GM12892 (cell line): ENCODE data around the gene SERGEF.

Source experiments
- DNase-seq: peaks from one replicate; pipeline ENCODE4 v3.0.0; 2011; ENCODE audit not compliant: insufficient read length
- FAIRE-seq: peaks from 2 replicates; lab custom pipeline; 2011; peaks lifted over from hg19 to GRCh38; lab: Jason Lieb, UNC
- POLR2A ChIP-seq: IDR thresholded peaks from 2 replicates; pipeline ENCODE4 v1.6.1; 2011; ENCODE audit warnings: low read depth, low read length, control low read depth
- POLR2AphosphoS5 ChIP-seq: IDR thresholded peaks from 2 replicates; pipeline ENCODE4 v1.6.1; 2011; ENCODE audit warnings: low read depth, low read length, control low read depth
- TAF1 ChIP-seq: IDR thresholded peaks from 2 replicates; pipeline ENCODE4 v1.6.1; 2011; ENCODE audit warnings: low read depth, mild to moderate bottlenecking, control low read depth, low read length, borderline replicate concordance

SERGEF gene

DNA sequence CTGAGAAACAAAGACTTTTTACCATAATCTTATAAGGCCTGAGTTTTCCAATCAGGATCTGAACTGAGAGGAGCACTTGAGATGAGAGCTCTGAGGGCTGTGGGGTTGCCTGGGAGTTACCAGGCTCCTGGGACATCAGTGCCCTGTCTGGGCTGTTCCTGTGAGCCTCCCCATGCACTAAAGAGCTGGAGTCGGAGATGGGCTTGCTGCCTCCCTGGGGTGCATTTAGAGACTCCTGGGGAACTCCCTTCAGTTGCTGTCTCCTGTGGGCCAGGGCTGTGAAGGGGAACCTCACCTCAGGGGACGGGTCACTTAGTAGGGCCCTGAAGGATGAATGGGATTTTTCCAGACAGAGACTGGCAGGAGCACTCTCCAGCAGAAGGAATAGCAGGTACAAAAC lies 244.9 kb downstream of the SERGEF start:
- TF ChIP-seq TAF1 (no peak), POLR2AphosphoS5 (no peak), POLR2A (no peak)
- DNase-seq (no peak), FAIRE-seq (no peak)

DNA sequence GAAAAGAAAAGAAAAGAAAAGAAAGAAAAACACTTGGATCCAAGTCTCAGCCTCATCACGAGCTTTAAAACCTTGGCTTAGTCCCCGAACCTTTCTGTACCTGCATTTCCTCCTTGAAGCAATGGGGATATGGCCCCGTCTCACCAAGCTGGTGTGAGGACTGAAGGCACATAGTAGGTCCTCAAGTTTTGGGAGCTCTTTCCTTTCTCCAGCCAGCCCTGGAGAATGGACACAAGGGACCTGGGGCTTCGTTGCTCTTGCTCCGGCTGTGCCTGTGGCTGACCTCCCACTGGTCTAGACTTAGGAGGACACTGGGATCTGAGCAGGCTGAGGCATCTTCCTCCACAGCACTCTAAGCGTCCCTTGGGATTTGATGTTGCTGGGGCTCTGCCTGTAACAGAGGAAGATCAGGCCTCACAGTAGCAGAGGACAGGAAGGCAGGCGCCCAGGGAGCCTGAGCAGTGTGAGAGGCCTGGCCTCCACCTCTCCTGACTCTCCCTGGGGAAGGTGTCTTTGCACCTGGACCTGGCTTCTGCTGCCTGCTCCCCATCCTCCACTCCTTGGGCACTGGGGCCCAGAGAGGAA lies 245.5 kb downstream of the SERGEF start:
- FAIRE-seq (no peak), DNase-seq (no peak)
- TF ChIP-seq TAF1 = no peak
- TF ChIP-seq POLR2A = no peak
- no peak for TF ChIP-seq POLR2AphosphoS5

DNA sequence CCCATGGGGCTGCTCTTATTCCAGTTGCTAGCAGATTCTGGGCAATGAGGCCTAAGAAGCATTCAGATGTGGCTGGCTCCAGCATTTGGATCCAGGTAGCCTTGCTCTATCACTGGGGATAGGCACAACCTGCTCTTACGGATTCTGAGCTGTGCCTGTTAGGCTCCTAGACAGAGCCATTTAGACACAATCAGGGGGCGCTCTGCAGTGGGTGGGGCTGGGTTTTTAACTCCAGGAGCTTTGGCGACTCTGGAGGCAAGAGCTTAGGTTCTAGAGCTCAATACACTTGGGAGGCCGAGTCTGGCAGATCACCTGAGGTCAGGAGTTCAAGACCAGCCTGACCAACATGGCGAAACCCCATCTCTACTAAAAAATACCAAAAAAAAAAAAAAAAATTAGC lies 246.3 kb downstream of the SERGEF start:
- FAIRE-seq = no peak
- TF ChIP-seq POLR2A (no peak), POLR2AphosphoS5 (no peak), TAF1 (no peak)
- DNase-seq = no peak

DNA sequence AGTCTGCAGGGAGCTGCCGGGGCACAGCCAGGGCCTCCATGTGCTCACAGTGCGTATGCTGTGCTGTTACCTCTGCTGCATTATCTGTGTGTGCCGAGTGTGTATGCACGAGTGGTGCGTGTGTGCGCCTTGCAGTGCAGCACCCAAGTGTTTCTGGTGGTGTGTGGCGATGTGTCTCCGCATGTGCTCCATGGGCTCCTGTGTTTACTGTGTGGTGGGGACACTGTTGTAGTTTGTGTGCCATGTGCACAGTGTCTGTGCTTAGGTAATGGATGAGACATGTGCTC lies 246.8 kb downstream of the SERGEF start:
- TF ChIP-seq TAF1 (no peak), POLR2A (no peak), POLR2AphosphoS5 (no peak)
- DNase-seq (no peak), FAIRE-seq (no peak)

DNA sequence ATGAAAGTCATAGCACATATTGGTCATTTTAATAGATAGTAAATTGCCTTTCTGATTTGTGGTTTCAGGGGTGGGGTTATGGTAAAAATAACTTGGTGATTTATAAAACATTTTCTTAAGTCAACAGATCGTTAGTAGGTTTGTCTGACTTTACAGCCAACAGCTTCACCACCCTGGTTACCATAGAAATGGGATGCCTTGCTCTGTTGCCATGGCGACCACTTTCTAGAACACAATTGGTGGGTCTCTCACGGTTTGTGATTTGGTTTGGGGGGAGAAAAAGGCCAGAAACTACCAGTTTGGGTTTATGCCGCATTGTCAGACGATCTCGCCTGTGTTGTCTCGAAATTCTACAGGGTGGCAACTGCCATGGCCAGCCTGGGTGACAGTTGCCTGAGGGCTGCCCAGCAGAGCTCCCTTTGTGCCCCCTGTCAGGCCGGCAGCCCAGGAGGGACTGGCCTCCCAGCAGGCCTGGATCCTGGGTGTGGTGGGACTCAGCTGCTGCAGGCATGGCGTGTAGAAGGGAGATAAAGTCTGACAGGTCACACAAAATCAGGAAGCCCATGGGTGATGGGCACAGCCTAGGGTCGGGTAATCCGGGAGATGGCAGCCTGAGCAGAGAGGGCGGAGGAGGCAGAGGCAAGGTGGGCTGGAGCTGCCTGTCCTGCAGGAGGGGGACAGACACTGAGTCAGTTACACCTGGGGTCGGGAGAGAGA lies 247.3 kb downstream of the SERGEF start:
- no peak for TF ChIP-seq TAF1
- FAIRE-seq (no peak), DNase-seq (no peak)

DNA sequence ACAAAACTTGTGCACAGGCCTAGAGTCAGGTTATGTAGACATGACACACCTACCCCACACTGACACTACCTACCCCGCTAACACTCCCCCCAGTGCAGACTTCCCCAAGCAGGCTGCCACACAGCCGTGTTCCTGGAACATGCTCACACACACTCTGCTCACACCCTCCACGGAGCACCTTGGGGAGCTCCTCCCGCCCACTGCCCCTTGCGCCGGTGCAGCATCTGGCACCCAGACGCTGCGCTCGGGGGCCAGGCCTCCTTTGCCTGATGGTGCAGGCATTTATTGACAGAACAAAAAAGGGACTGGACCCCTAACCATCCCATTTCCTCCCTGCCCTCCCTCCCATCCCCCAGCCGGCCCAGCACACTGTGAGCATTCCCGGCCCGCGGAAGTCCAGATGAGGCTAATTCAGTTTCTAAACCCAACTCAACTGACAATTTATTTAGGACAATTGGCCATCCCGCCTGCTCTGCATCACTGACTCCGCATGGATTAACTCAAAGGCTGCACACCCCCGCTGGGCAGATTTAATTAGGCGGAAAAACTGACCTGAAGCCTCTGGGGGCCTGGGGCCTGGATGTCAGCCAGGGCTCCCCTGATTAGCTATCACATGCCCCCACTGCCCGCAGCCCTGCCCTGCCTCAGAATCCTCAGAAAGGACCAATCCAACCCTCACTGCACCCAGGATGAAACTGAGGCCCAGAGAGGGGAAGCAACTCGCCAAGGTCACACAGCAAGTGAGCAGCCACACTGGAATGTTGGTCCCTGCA lies 248.2 kb downstream of the SERGEF start:
- TF ChIP-seq POLR2A = no peak
- no peak for FAIRE-seq

DNA sequence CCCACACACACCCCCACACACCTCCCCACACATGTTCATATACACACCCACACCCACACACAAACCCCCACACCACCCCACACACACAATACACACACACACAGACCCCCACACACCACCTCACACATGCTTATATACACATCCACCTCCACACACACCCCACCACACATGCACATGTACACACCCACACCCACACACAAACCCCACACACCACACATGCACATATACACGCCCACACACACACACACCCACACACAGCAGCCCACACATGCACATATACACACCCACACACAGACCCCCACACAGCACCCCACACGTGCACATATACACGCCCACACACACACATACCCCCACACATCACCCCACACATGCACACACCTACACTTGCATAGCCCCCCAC lies 249.1 kb downstream of the SERGEF start:
- TF ChIP-seq TAF1 (no peak), POLR2AphosphoS5 (no peak), POLR2A (no peak)
- FAIRE-seq = no peak

More for the DNA sequence above, 248.2 kb downstream of the SERGEF start:
- DNase-seq = no peak

DNA sequence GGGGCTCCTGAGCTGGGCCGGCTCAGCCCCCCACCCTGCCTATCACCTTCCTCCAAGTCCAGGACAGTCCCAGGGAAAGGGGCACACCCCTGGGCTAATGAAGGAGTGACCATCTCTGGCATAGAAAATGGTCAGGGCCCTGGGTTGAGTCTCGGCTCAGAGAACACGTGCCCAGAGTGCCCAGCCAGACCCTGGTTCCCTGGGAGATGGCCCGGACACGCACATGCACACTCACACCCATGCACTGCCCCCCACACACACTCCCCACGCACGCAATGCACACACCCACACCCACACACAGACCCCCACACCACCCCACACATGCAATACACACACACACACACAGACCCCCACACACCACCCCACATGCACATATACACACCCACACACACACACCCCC lies 249.6 kb downstream of the SERGEF start:
- FAIRE-seq (no peak), DNase-seq (no peak)
- TF ChIP-seq POLR2A (no peak), POLR2AphosphoS5 (no peak), TAF1 (no peak)

More for the DNA sequence above, 249.1 kb downstream of the SERGEF start:
- no peak for DNase-seq

DNA sequence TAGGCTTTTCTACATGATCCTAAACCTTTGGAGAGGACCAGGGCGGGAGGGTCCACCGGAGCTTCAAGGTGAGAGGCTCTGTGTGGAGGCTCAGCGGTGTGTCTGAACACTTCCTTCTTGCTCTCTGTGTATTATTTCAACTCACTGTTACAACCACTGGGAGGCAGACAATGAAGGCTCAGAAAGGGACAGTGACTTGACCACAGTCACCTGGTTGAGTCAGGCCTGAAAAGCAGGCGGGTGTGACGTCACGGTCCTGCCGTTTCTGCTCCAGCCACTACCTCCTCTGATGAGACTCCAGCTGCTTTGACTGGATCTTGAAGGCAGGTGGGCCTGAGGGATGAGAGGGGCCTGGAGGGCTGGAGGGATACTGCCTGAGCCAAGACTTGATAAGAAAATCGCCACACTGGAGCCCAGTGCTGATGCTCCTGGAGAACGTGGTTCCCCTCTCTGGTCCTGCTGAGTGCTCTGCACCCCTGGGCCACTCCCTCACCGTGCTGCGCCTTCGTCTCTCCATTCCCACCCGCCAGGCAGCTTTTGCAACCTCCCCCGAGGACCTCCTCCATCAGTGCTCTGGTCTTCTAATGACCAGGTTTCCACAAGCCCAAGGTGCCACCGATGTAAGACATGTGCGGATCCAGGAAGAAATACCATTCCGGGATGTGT lies 250.4 kb downstream of the SERGEF start:
- FAIRE-seq = no peak
- no peak for TF ChIP-seq POLR2A
- TF ChIP-seq POLR2AphosphoS5 = no peak
- no peak for TF ChIP-seq TAF1

DNA sequence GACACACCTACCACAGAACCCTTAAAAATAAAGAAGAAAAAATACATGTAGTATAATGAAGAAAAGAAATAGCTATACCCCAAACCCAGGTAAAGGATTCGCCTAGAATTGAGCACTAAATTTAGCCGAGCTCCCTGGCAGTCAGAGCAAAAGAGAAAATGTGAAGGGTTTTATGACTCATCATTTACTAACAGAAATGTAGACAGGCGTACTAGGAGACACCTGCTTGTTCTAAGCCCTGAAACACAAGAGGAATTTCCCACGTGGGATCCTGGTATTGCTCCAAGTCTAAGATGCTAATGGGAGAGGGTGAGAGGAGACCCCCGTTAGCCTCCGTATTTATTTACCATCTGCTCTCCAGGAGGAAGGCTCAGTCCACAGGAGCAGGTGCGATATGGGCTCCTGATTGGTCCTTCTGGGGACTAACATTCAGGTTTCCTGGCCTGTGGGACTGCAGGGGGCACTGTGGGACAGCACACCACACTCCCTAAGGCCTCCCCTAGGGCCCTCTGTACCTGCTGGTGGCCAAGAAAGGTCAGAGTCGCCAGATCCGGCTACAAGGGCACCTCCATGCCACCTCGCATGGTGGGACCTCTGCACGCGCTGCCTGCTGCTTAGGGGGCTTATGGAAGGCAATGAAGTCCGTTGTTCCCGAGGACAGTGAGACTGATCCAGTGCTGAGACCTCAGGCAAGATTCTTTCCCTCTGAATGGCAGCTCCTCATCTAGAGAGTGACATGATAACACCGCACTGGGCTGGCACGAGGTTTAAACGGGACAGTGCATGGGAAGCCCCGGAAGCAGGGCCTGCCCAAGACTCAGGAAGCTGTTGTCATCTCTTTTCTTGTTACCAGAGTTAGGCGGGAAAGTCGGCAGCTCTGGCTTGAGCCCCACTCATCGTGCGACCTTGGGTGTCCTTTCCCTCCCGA lies 252.5 kb downstream of the SERGEF start:
- DNase-seq (peak; percentile 54), FAIRE-seq (peak; percentile 72)
- TF ChIP-seq TAF1 (no peak), POLR2AphosphoS5 (no peak), POLR2A (no peak)

More for the DNA sequence above, 250.4 kb downstream of the SERGEF start:
- DNase-seq = no peak

DNA sequence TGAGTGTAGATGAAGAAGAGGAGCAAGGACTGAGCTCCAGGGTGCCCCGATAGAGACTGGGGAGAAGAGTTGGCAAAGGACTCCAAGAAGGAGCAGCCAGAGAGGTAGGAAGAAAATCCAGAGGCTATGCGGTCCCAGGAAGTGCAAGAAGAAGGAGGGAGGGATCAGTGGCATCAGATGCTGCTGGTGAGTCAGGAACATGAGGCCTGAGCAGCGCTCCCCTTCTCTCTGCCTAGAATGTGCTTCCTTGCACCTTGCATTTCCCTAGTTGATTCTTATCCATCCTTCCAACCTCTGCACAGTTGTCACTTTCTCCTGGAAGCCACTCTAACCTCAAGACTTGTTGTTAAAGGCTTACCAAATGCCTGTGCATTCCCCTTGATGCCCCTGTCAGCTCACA lies 257.0 kb downstream of the SERGEF start:
- DNase-seq = no peak
- no peak for FAIRE-seq
- TF ChIP-seq TAF1 = no peak
- no peak for TF ChIP-seq POLR2A
- no peak for TF ChIP-seq POLR2AphosphoS5
